ENCODE results near the gene SLC9A8.
"Not testable (repeated sequence)": the region's sequence is repeated elsewhere in the genome, so short reads cannot be mapped to it uniquely, and the experiment has no call there.

SLC9A8 gene

DNA sequence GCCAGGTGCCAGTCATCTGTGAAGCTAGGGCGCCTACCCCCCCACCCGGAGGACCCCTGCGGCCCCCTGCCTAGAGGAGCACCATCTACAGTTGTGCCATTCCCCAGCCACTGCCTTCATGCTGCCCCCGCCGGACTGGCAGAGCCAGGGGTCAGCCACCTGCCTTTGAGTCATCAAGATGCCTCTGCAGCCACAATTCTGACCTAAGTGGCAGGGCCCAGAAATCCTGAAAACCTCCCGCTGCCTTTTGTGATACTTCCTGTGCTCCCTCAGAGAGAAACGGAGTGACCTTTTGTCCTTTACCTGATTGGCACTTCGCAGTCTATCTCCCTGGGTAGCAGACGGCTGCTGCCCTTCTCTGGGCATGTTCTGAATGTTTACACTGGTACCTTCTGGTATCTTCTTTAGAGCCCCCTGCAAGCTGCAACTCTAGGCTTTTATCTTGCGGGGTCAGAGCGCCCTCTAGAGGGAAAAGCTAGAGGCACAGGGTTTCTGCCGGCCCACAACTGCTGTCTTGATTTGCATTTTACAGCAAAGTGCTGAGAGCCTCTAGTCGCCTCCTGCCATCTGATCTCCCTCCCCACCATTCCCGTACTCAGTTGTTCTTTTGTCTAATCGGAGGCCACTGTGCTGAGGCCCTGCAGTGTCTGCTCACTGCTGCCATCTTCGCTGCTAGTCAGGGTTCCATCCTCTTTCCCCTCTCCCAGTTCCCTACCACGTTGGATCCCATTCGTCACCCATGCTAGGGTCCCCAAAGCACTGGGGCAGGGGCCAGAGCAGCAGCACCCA, 75.8 kb downstream of the SLC9A8 start:
- peak overlapping the region in 9 of 21 experiments; percentile 21 to 81 (median 52) for H3K27ac ChIP-seq
- no peak overlapping the region for H3K4me3 ChIP-seq

DNA sequence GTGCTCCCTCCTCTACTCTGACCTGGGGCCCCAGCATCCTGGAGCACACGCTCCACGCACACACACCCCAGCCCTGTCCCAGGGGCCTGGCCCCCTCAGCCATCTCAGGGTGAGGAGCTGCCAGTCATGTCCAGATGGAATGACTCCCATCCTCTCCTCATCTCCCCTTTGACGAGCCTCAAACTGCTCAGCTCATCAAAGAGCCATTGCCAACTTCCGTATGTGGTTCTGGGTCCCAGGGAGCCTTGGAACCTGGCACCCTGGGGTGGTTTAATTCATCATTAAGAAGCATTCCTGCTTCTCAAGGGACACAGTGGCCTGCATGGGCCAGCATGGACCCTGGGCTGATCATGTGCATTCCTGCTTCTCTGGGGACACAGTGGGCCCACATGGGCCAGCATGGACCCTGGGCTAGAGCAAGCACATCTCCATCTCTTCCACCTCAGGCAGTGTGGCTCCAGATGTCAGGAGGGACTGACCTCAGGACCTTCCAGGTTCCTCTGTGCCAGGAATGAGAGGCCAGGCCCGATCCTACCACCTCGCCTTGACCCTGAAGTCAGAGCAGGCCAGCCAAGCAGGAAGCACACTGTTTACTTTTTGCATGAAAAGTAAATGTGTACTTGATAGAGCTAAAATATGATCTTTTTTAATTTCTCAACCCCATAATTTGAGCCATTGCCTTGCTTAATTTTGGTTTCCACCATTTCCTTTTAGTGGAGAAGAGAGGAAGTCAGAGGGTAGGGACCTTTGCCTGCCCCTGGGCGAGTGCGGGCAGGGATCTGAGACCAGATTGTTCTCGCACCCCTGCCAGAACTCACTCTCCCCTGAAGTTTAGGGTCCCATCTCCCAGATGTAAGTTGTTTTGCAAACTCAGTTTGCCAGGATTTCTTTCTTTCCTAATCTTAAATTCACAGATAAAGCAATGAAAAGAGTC, 76.6 kb downstream of the SLC9A8 start:
- Histone ChIP-seq H3K4me3 (no peak overlapping the region), H3K27ac (peak overlapping the region in 4 of 21 experiments; percentile 3 to 43 (median 19))

DNA sequence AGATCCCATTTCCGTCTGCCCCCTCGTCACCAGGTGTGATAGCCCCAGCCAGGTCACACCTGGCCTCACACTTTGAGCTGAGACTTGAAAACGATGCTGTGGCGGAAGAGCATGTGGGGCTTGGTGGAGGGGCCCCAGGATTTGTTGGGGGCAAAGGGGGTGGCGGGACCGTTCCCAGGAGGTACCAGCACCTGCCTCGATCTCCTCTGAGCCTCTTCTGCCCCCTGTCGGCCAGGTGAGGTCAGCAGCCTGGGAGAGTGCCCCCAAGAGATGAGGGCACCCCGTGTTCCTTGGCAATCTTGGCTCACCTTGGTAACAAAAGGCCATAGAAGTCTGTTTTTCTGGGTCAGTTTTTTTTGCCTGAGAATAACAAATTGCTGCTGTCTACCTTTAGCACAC, 77.3 kb downstream of the SLC9A8 start:
- Histone ChIP-seq H3K27ac (no peak overlapping the region), H3K4me3 (no peak overlapping the region)

DNA sequence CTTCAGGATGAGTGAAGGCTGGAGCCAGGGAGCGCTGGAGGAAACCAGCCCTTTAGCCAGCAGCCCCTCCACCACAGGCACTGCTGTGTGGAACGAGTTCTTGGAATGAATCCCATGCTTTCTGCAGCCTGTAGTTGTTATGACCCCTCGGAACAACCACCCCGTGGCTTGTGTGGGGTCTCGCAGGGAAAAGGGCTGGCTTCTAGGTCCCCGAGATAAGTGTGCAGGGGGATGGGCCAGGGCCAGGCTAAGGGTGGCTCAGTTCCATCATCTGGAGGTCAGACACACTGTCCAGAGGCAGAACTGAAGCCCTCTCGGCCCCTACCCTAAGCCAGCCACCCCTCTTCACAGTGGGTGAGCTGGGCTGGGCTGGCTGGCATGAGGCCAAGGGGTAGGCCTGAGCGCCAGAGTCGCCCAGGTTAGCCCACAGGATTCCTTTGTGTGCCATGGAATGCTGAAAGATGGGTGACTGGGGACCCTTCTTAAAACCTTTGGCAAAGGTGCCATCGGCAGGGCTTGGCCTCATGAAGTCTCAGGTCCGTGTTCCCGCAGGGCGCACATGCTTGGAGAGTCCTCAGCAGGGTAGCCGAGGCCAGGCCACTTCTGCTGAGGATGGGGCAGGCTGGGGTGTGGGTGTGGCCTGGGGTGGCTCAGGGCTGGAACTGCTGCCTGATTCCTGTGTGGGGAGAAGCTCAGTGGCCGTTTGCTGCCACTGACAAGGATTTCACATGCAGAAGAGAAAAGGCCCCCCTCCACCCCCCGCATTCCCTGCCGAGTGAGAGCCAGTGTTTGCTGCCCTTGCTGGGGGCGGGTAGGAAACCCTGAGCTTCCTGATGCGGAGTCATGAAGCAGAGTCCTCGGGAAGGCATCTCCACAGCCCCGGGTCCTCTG, 78.1 kb downstream of the SLC9A8 start:
- Histone ChIP-seq H3K4me3 (no peak overlapping the region), H3K27ac (peak overlapping the region in 1 of 21 experiments; percentile 16)

DNA sequence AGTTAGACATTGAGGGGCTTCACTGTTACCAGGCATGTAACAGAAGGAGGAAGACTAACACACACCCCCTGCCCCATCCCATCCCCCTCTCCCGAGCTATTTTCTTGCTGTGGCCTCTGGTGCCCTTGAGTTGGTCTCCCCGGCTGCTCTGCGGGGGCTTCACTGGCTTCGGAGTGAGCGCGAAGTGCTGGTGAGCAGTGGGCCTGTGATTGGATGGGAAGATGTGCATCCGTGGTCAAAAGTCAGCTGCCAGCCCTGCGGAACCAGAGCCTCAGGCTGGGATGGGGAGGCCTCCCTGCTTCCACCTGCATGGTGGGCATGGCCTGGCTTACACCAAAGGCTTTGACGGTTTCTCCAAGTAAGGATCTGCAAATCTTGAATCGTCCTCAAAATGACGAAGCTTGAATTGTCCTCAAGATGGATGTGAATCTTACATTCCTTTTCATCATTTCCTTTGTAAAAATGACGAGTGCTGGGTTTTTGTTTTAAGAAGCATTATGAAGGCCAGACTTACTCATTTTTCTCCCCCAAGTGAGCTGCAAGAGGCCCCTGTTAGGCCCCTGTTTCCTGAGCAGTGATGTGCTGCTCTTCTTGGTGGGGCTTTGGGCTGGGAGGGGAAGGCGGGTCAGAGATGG, 79.0 kb downstream of the SLC9A8 start:
- no peak overlapping the region for H3K4me3 ChIP-seq
- H3K27ac ChIP-seq = no peak overlapping the region

DNA sequence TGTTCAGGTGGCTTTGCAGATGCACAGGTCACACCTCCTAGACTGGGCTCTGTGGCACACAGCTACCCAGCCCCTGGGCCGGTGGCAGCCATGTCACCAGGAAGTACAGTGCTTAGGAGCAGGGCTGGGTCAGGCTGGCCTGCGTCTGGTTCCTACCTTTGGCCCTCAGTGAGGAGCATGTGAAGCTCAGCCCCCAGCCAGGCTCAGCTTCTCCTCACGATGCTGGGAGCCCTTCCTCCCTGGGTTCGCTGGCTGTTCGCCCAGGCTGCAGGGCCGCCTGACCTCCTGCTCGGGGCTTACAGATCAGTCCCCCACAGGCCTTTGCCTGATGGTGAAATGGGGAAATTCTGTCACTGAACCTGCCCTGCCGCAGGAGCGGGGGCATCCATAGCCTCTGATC, 79.6 kb downstream of the SLC9A8 start:
- Histone ChIP-seq H3K4me3 (no peak overlapping the region), H3K27ac (no peak overlapping the region)

DNA sequence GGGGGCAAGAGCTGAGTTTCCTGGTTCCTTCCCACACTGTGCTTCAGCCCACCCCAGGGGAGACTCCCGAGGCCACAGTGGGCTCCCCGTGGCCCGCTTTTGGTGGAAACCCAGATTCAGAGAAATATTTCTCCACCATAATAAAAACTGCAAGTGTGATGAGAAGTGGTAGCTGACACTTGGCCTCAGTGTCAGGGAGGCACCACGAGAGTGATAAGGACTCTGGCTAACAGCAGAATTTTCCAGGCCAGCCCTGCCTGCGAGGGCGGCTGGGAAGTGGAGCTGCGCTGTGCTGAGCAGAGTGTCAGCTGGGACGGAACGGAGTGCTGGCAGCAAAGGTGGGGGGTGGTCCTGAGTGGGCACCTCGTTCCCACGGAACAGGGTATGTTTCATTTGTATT, 80.2 kb downstream of the SLC9A8 start:
- Histone ChIP-seq H3K27ac (peak overlapping the region in 1 of 21 experiments; percentile 70), H3K4me3 (no peak overlapping the region)

DNA sequence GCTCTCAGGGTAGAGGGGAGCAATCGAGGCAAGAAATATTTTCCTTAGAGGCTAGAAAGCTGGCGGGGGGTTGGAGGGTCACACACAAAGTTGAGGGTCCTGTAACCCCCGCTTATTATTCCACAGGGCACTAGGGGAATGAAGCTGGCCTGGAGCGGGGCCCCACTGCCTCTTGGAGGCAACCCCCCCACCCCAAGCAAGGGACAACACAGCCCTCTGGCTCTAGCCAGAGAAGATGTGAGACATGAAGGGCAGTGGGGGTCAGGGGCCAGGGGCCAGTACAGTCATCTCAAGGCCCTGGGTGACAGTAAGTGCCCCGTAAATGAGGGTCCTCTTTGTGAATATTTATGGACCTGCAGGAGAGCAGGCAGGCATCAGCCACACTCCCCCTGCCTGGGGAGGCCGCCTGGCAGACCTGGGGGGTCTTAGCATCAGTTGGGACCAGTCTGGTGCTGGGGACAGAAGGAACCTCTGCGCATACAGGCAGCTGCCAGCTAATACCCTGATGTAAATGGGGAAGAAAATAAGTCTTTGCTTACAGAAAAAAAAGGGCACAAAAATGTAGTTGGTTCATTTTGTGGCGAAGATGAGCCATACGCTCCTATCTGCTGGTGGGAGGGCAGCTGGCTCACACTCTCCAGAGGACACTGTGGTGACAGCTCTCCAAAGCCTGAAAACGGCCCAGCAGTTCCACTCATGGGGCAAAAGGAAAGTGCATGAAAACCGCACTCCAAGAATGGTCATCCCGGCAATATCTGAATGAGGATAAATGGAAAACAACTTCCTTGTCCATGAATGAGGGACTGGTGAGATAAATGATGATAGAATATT, 80.8 kb downstream of the SLC9A8 start:
- peak overlapping the region in 2 of 21 experiments; percentile 11 to 70 for H3K27ac ChIP-seq

DNA sequence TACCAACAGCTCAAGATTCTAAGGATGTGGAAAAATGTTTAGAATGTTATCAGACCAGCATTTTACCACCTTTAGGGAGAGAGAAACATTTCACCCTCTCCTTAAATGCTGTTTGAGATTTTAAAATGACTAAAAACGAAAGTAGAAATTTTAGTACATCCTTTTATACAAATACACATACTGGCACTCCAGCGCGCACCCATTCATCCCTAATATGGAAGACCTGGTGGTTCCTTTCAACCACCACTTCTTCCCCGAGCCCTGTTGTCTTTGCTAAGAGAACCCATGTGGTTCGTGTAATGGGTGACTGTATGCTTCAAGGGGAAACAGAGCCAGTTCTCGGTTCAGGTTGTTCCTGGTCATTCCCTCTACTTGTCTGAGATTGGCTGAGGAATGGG, 81.4 kb downstream of the SLC9A8 start:
- peak overlapping the region in 1 of 21 experiments; percentile 70 for H3K27ac ChIP-seq
- no peak overlapping the region for H3K4me3 ChIP-seq

More for the DNA sequence above, 80.8 kb downstream of the SLC9A8 start:
- H3K4me3 ChIP-seq = no peak overlapping the region

DNA sequence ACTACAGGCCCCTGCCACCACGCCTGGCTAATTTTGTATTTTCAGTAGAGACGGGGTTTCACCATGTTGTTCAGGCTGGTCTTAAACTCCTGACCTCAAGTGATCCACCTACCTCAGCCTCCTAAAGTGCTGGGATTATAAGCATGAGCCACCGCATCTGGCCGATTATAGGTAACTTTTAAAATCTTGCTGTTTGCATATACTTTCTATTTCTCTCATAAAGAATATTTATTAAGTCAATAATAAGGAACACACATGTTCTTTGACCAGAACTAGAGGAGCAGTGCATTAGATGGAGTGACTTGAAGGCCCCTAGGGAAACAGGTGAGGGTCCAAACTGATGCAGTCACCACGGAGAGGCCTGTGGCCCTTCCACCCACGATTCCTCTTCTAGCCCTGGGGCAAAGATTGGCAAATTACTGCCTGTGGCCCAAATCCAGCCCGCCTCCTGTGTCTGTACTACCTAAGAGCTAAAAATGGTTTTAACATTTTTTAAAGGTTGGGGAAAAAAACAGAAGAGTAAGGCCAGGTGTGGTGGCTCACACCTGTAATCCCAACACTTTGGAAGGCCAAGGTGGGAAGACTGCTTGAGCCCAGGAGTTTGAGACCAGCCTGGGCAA, 83.0 kb downstream of the SLC9A8 start:
- peak overlapping the region in 1 of 21 experiments; percentile 33 for H3K27ac ChIP-seq
- H3K4me3 ChIP-seq = not testable (repeated sequence)

DNA sequence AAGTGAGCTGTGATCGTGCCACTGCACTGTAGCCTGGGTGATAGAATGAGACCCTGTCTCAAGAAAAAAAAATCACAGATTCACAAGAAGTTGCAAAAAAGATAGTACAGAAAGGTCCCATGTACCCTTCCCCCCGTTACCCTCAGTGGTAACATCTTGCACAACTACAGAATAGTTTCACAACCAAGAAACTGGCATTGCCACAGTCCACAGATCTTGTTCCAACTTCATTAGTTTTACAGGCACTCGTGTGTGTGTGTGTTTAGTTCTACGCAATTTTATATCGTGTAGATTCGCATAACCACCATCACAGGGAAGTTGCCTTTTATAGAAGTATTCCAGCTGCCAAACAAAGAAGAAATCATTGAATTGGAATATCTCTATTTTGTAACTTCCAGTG, 83.6 kb downstream of the SLC9A8 start:
- Histone ChIP-seq H3K27ac (peak overlapping the region in 1 of 21 experiments; percentile 33), H3K4me3 (no peak overlapping the region)

DNA sequence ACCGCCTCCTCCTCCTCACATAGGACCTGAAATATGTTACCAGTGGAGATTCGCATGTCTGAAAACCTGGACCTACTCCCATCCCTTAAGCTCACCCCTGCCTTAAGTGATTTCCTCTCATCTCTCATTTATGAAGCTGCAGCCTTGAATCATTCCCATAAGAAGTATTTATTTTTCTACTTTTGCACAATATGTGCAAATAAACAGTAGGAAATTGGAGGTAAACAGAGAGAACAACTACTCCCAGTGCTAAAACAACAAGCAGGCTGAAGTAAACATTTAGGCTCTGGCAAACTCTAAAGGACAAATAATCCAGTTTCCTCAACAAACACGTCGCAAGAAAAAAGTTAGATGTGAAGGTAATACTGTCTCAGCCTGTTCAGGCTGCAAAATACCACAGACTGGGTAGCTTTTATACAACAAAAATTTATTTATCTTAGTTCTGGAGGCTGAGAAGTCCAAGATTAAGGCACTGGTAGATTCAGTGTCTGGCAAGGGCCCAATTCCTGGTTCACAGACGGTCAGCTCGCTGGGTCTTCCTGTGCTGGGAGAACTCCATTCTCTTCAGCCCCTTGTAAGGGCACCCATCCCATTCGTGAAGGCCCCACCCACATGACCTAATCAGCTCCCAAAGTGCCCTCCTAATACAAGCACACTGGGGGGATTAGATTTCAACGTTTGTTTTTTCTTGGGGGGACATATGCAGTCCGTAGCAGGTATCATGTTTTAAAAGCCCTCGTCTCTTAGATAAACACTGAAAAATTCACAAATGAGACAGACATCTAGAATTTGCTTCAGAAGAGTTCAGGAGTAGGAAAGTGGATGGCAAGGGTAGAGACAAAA, 87.1 kb downstream of the SLC9A8 start:
- Histone ChIP-seq H3K4me3 (no peak overlapping the region), H3K27ac (no peak overlapping the region)

DNA sequence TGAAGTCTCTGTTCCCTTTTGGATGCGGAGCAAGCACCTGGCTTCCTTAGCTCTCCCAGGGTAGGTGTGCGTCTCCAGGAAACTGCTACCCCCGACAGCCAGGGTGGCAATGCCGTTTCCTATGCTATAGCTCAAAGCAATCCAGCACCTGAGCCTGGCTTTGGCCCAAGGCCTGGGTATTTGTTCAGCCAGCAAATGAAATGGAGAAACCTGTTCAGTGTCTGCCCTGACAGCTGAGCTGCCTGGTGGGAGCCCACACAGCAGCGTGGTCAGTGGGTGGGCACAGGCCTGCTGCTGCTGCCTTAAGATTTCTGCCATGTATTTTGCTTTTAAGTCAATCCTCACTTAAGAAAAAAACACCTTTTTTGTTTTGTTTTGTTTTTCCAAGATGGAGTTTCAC, 89.0 kb downstream of the SLC9A8 start:
- no peak overlapping the region for H3K27ac ChIP-seq
- H3K4me3 ChIP-seq = no peak overlapping the region

DNA sequence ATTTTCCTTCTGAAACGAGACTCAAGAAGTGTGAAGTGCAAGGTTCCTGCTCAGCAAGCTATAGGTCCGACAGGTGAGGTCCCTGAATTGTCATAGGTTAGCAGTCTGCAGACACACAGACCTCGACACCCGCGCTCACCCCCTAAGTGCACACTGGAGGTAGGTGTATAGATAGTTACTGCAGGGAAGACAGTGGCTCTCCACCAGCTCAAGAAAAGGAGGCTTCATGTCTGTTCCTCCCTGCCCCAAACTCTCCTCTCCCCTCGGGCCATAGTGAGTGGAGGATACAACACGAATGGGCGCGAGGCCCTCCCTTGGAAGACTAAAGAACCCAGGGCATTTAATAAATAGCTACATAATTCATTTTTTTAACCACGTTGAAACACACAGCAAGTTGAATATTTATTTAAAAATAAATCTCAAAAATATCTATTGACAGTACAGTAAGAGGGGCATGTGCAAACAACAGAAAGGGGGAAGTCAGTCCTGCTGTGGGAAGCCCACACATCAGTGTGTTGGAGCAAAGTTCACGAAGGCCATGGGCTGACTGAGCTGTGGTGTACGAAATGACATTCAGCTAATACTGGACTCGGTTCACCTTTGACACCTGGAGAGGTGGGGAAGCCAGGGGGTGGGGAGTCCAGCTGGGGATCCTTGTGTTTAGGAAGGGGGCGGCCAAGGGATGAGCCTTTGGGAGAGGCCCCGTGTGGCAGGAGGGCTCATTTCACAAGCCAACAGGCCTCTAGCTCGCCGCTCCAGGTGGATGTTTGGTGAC, 92.0 kb downstream of the SLC9A8 start:
- no peak overlapping the region for H3K4me3 ChIP-seq
- no peak overlapping the region for H3K27ac ChIP-seq

DNA sequence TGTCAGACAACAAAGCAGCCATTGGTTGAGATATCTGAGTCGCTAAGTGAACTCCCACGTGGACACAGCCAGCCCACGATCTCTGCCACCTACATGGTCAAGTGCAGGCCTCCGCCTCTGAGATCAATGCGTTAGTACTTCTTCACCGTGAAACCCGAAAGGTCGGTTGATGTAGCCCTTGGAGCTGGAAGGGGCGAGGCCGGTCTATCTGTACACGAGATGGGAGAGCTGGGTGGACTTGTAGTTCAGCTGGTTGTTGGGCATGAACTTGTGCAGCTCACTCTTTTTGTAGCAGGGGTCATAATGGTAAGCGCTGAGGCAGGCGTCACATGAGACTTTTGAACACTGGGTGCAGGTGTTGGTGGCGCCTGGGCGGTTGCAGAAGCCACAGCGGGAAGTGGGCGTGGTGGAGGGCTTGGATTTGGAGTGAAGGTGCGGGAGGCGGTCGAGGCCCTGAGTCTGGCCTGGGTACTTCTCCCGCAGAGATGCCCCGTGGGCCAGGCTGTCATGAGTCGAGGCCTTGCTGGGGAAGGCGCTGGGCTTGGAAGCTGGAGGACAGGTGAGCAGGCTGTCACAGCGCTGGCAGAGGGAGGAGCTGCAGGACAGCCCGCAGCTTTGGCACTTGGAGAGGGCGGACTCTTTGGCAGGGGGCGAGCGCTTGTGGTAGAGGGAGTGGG, 92.9 kb downstream of the SLC9A8 start:
- no peak overlapping the region for H3K27ac ChIP-seq
- no peak overlapping the region for H3K4me3 ChIP-seq

DNA sequence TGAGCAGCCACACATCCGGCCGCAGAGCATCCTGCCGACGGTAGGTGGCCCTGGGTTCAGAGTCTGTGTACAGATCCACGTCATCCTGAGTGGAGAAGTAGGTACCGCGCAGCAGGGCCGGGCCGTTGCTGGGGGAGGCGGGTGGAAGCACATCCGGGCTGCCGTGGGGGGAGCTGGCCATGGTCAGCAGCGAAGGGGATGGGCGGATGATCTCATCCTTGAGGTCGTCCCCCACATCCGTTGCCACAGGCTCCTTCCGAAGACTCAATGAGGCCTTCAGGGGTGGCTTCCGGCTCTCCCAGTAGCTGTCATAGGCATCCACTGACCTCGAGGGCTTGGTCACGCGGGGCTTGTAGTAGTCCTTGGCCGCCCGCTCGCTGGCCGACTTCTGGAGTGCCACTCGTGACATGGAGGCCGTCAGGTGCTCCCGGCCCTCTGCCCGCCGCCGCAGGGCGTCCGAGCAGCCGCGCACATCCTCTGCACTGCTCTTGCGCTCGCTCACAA, 93.5 kb downstream of the SLC9A8 start:
- H3K27ac ChIP-seq = no peak overlapping the region

More for the DNA sequence above, 93.5 kb downstream of the SLC9A8 start:
- no peak overlapping the region for H3K4me3 ChIP-seq
